ENCODE measurements around the gene ZNF462. TPM values are rescaled to one million over a fixed set of nuclear protein-coding genes. Genes with fewer than 3 reads are reported as not detected.

Gene ZNF462
- total RNA-seq, 1 experiment from 2014 or later, result 121 TPM

- Mint-ChIP-seq H3K27ac (no peak overlapping the region), H3K27me3 (ENCODE audit: low read depth) (no peaks in the 10 kb centered on the region; the same call in 1 of the 2 replicates), H3K4me3 (no peak overlapping the region), H3K36me3 (no peaks in the 10 kb centered on the region), H3K9me3 (peaks cover 3% of the 10 kb centered on the region; the same call in 1 of the 2 replicates), H3K4me1 (peaks cover 13% of the 10 kb centered on the region)
- CTCF ChIA-PET, result no interaction called here
- no peak for TF ChIP-seq ZNF281 (CRISPR knock-in tag; IDR thresholded peaks at IDR 0.05)
- TF ChIP-seq TCF7 (CRISPR knock-in tag; IDR thresholded peaks at IDR 0.05; ENCODE audit: low read depth), result no peak
- no peak for TF ChIP-seq RORB (CRISPR knock-in tag; IDR thresholded peaks at IDR 0.05)
- TF ChIP-seq ZSCAN18 (CRISPR knock-in tag; IDR thresholded peaks at IDR 0.05), result no peak
- TF ChIP-seq RELA (CRISPR knock-in tag; IDR thresholded peaks at IDR 0.05; ENCODE audit: borderline replicate concordance), result no peak
- no peak for TF ChIP-seq CREM (CRISPR knock-in tag; IDR thresholded peaks at IDR 0.05)
- DNase-seq (ENCODE audit: low spot score) (no peak), ATAC-seq (peak; percentile 50)
- POLR2A ChIA-PET, result no interaction called here
These were observed 180.9 kb downstream of the ZNF462 start for GRCh38 chr9:107043886-107044285.

- ChIA-PET CTCF (interaction anchor here (1.0 to 1.2 kb wide), 4 partner anchors 15 to 63 kb away, joined by 3 to 6 read pairs (median 3); no protein-coding TSS in a partner anchor), POLR2A (no interaction called here)
- Mint-ChIP-seq H3K27ac (no peak overlapping the region), H3K9me3 (peaks cover 3% of the 10 kb centered on the region; the same call in 1 of the 2 replicates), H3K36me3 (no peaks in the 10 kb centered on the region), H3K4me3 (no peak overlapping the region), H3K4me1 (peaks cover 23% of the 10 kb centered on the region), H3K27me3 (ENCODE audit: low read depth) (no peaks in the 10 kb centered on the region; the same call in 1 of the 2 replicates)
- TF ChIP-seq ZNF232 (CRISPR knock-in tag; IDR thresholded peaks at IDR 0.05), result no peak
- no peak for TF ChIP-seq TEAD1 (CRISPR knock-in tag; IDR thresholded peaks at IDR 0.05)
- TF ChIP-seq ELF4 (CRISPR knock-in tag; IDR thresholded peaks at IDR 0.05; ENCODE audit: low read depth), result no peak
- no peak for TF ChIP-seq CBFB (CRISPR knock-in tag; IDR thresholded peaks at IDR 0.05; ENCODE audit: low read depth)
- TF ChIP-seq TP53 (CRISPR knock-in tag; IDR thresholded peaks at IDR 0.05), result no peak
- TF ChIP-seq ATF6 (CRISPR knock-in tag; IDR thresholded peaks at IDR 0.05), result no peak
- TF ChIP-seq KAT7 (CRISPR knock-in tag; IDR thresholded peaks at IDR 0.05; ENCODE audit: borderline replicate concordance), result no peak
- no peak for TF ChIP-seq EMX1 (CRISPR knock-in tag; IDR thresholded peaks at IDR 0.05)
- no peak for TF ChIP-seq ZNF416 (CRISPR knock-in tag; IDR thresholded peaks at IDR 0.05)
- TF ChIP-seq FOXK1 (CRISPR knock-in tag; IDR thresholded peaks at IDR 0.05), result no peak
- TF ChIP-seq GTF2I (CRISPR knock-in tag; conservative IDR thresholded peaks at IDR 0.05), result no peak
- no peak for TF ChIP-seq USF2 (CRISPR knock-in tag; IDR thresholded peaks at IDR 0.05)
- TF ChIP-seq NFE2L1 (CRISPR knock-in tag; IDR thresholded peaks at IDR 0.05), result no peak
- no peak for ATAC-seq
- DNase-seq (ENCODE audit: low spot score), result peak; percentile 38
These were observed 181.9 kb downstream of the ZNF462 start for GRCh38 chr9:107044872-107045271.
